ENCODE results near the gene OR9Q2.
"Not testable (repeated sequence)": the region's sequence is repeated elsewhere in the genome, so short reads cannot be mapped to it uniquely, and the experiment has no call there.

OR9Q2 gene, protein sequence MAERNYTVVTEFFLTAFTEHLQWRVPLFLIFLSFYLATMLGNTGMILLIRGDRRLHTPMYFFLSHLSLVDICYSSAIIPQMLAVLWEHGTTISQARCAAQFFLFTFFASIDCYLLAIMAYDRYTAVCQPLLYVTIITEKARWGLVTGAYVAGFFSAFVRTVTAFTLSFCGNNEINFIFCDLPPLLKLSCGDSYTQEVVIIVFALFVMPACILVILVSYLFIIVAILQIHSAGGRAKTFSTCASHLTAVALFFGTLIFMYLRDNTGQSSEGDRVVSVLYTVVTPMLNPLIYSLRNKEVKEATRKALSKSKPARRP

DNA sequence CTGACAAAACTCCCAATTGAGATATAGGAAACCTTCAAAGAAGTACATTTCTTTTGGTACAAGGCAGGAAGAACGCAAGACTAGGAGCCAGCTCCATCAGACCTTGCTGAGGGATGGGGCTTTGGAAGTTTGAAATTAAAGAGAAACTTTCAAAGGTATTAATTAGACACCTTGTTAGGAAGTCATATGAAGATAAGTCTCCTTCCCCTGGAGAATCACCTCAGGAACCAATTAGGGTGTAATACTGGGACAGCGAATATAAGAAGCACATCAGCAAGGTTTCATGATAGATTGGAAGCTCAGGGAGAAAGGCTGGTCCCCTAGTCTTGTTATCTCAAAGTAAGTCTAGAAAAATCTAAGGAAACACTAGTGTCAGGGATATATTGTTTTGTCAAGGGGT is at the start of gene OR9Q2:
Gene OR9Q2, plus strand, starts transcription at position 301 of the 400 bp plus-strand sequence. CDS start 1,421 bp downstream, outside the sequence.
- DNase-seq, result no peak

- no peak for DNase-seq
Observed at GRCh38 chr11:58142761-58143160, 46.1 kb upstream of the OR9Q2 start.

DNA sequence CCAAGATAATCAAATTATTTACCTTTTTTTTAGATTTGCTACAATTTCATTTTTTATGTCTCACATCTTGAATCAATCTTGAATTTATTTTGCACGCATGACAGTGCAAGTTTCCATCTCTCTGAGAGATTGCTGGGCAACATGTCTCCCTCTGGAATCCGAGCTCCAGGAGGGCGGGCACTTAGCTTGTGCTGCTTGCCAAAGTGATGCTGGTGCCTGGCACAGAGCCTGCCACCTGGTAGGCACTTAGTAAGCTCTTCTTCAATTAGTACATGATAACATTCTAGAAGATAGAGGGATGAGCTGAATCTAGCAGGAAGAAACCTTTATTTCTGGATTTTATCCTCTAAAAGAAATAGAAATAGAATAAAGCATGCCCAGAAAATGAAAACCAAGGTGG is 36.1 kb upstream of the OR9Q2 start:
- no peak for DNase-seq

DNA sequence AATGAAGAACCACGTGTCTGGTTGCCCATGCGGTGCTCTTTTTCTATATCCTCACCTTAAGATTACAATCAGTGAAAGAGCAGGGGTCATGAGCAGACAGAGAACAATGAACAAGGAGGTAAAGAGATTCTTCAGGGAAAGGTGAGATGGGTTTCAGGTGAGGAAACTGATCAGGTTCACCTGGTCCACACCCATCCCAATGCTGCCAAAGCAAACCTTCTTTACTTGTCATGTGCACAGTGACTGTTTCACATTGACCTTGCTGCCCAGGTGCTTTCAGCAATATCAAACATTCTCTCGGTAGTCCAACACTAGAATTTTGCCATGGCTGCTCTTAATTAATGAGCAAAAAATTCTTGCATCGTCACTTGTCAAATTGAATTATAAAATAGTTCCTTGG is 24.5 kb upstream of the OR9Q2 start:
- no peak for DNase-seq

GRCh38 chr11:58164990-58165389 is 23.9 kb upstream of the OR9Q2 start:
- DNase-seq, result no peak

DNA sequence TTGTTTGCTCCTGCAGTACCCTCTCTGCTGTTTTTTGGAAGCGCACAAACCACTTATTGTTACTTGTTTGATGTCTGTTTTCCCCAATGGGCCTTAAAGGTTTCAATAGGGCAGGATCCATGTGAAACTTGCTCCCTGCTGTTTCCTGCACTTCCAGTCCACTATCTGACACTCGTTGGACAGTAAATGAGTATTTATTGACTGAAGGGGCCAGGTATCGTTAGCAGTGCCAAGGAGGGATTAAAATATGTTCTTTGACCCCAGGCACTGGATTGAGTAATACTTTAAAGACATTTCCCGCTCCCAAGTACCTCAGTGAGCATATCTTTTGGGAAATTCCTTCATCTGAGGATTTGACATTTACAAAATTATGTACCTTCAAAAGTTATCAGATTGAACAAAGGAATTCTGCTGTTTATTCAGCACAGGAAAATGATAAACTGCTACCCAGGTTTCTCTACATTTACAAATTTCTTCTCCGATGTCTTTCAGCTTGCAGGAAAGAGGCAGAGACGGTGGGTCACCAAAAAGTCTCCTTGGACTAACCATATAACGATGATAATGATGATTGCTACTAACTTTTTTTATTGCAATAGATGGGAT is 23.3 kb upstream of the OR9Q2 start:
- no peak for DNase-seq

- DNase-seq, result no peak
Observed at GRCh38 chr11:58177409-58178054, 11.3 kb upstream of the OR9Q2 start.

- no peak for DNase-seq
Observed at GRCh38 chr11:58178444-58178843, 10.4 kb upstream of the OR9Q2 start.

DNA sequence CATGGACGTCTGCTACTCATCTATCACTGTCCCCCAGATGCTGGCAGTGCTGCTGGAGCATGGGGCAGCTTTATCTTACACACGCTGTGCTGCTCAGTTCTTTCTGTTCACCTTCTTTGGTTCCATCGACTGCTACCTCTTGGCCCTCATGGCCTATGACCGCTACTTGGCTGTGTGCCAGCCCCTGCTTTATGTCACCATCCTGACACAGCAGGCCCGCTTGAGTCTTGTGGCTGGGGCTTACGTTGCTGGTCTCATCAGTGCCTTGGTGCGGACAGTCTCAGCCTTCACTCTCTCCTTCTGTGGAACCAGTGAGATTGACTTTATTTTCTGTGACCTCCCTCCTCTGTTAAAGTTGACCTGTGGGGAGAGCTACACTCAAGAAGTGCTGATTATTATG is 9.2 kb upstream of the OR9Q2 start:
- no peak for DNase-seq

GRCh38 chr11:58186938-58187337 is 1.9 kb upstream of the OR9Q2 start:
- no peak for DNase-seq

- no peak for DNase-seq
Observed at GRCh38 chr11:58192229-58192628, 3.4 kb downstream of the OR9Q2 start.

- DNase-seq, result no peak
Observed at GRCh38 chr11:58193391-58193790, 4.5 kb downstream of the OR9Q2 start.

DNA sequence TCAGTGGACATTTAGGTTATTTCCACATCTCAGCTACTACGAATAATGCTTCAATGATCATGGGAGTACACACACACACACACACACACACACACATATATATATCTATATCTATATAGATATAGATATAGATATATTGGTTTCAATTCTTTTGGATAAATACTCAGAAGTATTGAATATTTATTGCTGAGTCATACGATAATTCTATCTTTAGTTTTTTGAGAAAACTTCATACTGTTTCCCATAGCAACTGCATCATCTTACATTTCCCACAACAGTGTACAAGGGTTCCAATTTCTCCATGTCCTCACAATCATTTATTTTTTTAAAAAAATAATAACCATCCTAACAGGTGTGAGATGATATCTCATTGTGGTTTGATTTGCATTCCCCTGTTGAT is 7.1 kb downstream of the OR9Q2 start:
- no peak for DNase-seq

DNA sequence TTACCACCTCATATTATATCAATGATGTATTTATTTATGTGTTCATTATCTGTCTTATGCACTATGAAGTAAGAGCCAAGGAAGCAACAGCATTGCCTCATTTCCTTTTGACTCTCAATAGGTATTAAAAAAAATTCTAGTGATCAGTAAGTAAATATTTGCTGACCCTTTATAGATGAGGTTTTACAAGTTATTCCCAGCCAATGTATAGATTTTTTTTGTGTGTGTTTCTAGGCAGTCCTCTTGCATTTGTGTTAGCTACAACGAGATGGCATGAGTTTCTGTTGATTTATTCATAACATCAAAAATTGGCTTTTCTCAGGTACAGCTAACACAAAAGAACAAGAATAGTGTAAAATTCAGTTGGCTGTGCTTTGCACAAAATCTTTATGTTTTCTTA is 10.4 kb downstream of the OR9Q2 start:
- DNase-seq, result no peak

- DNase-seq, result no peak
Observed at GRCh38 chr11:58204042-58204441, 15.2 kb downstream of the OR9Q2 start, which contains the start of gene OR1S2. Gene OR1S2, minus strand, starts transcription at chr11:58204142. Its CDS starts 0 bp downstream, at chr11:58204142.

GRCh38 chr11:58212420-58212819 is 23.6 kb downstream of the OR9Q2 start, which contains the start of gene OR1S1:
Gene OR1S1, plus strand, starts transcription at chr11:58212720.
- DNase-seq, result not testable (repeated sequence)

GRCh38 chr11:58216476-58216875 is 27.6 kb downstream of the OR9Q2 start:
- no peak for DNase-seq

- DNase-seq, result no peak
Observed at GRCh38 chr11:58222721-58223120, 33.9 kb downstream of the OR9Q2 start.

DNA sequence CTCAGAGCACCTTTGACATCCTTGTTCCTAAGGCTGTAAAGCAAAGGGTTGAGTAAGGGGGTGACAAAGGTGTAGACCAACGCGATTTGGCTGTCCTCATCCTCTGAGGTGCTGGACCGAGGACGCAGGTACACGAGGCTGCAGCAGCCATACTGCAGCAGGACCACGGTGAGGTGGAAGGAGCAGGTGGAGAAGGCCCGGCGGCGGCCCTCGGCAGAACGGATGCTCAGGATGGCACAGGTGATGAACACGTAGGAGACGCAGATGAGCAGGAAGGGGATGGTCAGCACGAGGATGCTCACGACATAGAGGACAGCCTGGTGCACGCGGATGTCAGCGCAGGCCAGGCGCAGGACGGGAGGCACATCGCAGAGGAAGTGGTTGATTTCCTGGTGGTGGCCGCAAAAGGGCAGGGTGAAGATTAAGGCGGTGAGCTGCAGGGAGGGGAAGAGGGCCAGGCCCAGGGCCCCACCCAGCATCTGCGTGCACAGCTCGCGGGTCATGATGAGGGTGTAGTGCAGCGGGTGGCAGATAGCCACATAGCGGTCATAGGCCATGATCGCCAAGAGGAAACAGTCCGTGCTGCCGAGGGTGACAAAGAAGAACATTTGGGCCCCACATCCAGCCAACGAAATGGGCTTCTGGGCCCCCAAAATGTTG is 39.2 kb downstream of the OR9Q2 start:
- DNase-seq, result no peak
